Eye (tissue), 1 donor: ENCODE data around the gene FBXO38.

ENCODE experiments used
- DNase-seq: peaks from one replicate; pipeline ENCODE4 v3.0.0-alpha.2; 2015

The FBXO38 gene

DNA sequence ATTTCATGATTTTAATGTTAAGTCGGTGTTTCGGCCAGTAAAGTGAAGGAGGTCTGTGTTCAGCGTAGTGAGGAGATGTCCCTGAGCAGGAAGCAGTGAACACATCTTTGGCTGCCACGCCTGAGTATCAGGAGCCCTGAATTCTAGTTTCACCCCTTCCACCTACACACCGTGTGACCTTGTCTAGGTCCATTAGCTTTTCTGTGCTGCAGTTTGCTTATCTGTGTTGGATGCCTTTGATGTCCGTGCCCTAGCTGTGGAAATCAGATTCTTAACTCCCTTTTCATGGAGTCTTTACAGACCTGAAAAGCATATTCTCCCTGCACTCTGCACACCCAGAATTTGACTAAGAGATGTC lies 601 bp downstream of the FBXO38 start:
- no peak for DNase-seq

DNA sequence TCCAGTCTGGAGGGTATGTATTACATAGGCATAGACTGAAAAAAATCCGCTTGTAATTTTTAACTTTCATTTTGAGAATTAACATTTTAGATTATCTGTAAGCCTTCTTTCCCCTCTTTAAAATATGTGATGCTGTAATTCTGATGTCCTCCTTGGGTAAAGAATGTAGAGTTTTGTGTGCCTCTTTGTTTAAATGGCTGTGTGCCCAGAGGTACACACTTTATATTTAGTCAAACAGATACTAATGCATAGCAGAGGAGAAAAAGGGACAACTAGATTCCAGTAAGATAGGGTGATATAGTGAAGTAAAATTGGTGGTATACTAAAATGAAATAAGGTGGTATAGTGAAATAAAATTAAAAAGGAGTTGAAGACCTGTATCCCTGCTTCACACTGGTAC lies 1.3 kb downstream of the FBXO38 start:
- DNase-seq = no peak

DNA sequence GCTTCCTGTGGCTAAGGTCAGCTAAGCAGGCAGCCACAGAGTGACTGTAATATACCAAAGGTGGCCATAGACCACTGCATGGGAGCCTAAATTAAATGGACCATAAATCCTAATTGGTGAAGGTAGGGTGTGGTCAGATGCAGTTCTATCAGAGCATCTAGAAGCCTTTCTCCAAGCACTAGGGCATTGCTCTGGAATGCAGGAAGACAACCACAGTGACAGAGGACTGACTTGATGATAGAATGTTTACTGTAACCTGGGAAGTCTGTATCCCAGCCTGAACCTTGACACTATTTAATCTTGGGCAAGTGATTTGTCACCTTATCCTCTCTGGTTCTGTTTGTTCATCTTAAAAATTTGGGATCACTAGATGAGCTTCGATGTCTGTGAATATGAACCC lies 2.3 kb downstream of the FBXO38 start:
- no peak for DNase-seq

DNA sequence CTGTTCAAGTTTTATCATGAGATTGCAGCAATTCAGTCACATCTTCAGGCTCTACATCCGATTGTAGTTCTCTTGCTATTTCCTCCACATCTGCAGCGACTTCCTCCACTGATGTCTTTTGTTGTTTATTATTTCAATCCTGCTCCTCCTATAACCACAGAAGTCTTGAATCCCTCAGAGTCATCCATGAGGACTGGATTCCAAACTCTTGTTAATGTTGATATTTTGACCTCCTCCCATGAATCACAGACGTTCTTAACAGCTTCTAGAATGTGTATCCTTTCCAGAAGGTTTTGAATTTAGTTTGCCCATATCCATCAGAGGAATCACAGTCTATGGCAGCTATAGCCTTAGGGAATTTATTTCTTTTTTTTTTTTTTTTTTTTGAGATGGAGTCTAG lies 3.6 kb downstream of the FBXO38 start:
- no peak for DNase-seq

GRCh38 chr5:148388696-148389095 lies 4.9 kb downstream of the FBXO38 start:
- no peak for DNase-seq

- DNase-seq = no peak
Measured at GRCh38 chr5:148390914-148391313, 7.2 kb downstream of the FBXO38 start.

DNA sequence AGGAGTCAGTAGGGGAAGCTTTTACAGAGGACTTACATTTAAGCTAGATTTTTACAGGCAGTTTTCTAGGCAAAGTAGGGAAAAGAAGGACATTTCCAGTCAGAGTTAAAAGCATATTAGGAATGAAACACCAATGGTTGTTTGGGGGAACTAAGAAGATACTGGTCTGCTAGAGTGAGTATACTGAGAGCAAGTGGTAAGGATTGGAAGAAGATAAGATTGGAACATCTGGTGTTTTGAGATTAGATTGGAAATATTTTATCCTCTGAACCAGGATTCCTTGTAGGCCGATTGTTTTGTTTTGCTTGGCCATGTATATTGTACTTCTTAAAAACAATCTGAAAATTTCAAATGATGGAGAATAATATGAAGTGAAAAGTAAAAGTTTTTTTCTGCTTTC lies 7.7 kb downstream of the FBXO38 start:
- no peak for DNase-seq

- DNase-seq = no peak
Measured at GRCh38 chr5:148393390-148393741, 9.6 kb downstream of the FBXO38 start.

GRCh38 chr5:148394587-148395019 lies 10.8 kb downstream of the FBXO38 start:
- no peak for DNase-seq

DNA sequence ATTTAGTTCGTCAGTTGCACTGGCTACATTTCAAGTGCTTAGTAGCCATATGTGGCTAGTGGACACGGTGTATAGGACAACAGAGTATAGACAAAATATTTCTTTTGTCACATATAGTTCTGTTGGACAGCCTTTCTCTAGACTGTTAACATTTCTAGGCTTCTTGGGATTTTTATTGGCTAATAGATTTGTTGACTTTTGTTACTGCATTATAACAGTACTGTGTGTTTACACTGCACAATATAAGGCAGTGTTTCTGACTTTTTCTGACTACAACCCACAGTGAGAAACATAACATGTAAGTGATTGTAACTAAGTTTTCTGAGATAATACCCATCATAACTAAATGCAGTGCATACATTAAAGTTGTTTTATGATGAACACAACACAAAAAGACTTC lies 11.3 kb downstream of the FBXO38 start:
- no peak for DNase-seq

GRCh38 chr5:148397968-148398595 lies 14.3 kb downstream of the FBXO38 start:
- DNase-seq = no peak

DNA sequence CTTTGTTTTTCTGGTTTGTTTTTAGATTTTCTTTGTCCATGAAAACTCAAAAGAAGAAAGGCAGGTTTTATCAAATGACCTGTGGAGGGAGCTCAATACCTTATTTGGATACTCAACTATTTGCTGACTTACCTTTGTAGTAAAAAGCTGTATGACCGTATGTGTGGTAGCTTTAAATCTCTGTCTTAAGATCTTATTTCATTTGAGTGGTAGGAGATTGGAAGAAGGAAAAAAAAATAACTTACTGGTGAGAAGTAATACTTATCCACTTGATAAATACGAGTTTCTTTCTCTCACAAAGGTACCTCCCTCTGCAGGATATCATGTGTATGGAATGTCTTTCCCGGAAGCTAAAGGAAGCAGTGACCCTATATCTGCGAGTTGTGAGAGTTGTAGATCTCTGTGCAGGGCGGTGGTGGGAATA lies 15.0 kb downstream of the FBXO38 start:
- DNase-seq = no peak

GRCh38 chr5:148401604-148402003 lies 17.8 kb downstream of the FBXO38 start:
- DNase-seq = no peak

DNA sequence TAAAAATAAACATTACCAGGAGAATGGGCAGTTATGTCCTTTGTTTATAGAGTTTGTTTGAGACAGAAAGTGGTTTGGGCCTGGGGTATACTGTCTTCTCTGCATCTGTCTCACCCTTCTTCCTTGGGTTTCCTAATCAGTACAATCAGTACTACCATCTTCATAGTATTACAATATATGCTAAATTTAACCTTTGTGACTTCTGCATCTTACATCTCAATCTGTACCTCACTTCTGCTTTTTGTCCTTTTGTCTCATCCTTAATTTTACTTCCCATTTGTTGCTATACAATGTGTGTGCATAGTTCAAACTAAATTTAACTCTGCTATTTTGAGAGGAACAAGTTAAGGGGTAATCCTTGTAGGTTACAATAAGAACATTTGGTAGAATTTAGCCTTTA lies 19.6 kb downstream of the FBXO38 start:
- no peak for DNase-seq

DNA sequence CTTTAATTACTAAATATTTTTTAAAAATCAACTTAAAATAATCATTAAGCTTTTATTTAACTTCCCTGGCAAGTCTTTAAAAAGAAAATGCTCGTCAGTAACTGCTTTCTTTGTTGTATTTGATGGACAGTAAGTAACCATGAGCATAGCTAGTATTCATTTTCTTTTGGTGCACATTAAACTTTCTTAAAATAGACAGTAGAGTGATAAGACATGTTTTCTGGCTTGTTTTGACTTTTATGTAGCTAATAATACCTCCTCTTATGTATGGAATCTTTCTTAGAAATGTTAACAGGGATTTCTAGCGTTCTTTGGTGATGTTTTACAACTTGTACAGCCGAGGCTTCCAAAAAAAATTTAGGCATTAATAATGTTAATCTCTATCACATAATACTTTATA lies 22.6 kb downstream of the FBXO38 start:
- no peak for DNase-seq

- DNase-seq = no peak
Measured at GRCh38 chr5:148408092-148408491, 24.3 kb downstream of the FBXO38 start.

- no peak for DNase-seq
Measured at GRCh38 chr5:148412124-148412523, 28.4 kb downstream of the FBXO38 start.

GRCh38 chr5:148414833-148415232 lies 31.1 kb downstream of the FBXO38 start:
- no peak for DNase-seq

- DNase-seq = no peak
Measured at GRCh38 chr5:148416416-148416815, 32.7 kb downstream of the FBXO38 start.

DNA sequence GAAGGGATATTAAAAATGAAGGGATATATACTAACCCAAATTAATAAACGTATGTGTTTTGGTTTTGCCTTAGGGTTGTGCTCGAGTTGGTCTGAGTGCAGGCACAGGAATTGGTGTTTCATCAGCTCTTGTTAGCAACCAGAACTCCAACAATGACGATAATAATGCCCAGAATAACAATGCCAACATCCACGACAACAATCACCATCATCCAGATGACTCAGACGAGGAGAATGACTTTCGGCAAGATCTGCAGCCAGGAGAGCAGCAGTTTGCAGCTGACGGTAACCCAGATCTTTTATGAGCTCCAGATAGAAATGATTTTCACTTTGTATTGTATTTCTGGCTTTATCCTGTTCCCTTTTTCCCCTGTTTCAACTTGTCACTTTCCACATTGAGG lies 33.2 kb downstream of the FBXO38 start:
- no peak for DNase-seq

DNA sequence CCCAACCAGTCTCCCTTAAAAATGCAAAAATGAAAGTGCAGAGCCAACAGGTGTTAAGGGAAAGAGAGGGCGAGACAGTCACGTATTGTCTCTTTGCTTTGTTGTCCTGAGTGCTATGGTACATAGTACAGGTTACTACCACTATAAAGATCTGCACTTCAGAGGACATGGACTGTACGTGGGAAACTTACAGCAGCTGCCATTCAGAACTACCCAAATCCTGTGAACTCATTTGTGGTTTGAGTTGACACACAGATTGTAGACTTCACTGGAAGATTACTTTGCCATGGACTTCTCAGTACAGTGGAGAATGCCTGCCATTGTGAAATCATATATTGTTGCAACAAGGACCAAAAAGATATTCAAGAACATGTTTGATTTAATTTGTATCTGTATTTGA lies 34.8 kb downstream of the FBXO38 start:
- DNase-seq = no peak

DNA sequence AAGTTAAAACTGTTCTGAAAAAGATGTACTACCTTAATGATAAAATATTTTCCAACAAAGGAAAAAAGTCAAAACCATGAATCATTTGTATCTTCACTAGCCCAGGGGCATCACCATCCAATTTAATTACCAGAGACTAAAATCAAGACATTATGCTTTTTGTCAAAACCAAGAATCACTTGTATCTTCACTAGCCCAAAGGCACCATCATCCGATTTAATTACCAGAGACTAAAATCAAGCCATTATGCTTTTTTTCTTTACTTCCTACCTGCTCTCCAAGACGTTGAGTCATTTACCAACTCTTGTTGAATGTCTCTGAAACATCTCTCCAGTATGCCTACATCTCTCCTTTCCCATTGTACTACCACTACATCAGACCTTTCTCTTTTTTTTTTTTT lies 37.9 kb downstream of the FBXO38 start:
- no peak for DNase-seq

GRCh38 chr5:148425808-148426207 lies 42.0 kb downstream of the FBXO38 start:
- no peak for DNase-seq

DNA sequence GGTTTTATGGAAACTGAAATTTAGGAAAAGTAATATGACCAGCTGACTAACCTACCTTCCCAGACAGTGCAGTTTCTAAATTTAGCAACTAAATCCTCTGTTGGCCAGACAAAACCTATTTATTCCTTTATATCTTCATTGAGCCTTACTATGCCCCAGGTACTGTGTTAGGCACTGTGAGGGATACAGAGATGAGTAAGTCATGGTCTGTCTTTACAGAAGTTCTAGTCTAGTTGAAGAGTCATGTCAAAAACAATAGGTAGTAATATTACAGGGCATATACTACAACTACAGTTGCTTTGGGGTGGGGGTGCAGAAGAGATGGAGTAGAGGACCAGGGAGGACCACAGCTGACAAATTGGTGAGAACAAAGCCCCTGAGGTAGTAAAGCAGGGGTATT lies 42.8 kb downstream of the FBXO38 start:
- no peak for DNase-seq

DNA sequence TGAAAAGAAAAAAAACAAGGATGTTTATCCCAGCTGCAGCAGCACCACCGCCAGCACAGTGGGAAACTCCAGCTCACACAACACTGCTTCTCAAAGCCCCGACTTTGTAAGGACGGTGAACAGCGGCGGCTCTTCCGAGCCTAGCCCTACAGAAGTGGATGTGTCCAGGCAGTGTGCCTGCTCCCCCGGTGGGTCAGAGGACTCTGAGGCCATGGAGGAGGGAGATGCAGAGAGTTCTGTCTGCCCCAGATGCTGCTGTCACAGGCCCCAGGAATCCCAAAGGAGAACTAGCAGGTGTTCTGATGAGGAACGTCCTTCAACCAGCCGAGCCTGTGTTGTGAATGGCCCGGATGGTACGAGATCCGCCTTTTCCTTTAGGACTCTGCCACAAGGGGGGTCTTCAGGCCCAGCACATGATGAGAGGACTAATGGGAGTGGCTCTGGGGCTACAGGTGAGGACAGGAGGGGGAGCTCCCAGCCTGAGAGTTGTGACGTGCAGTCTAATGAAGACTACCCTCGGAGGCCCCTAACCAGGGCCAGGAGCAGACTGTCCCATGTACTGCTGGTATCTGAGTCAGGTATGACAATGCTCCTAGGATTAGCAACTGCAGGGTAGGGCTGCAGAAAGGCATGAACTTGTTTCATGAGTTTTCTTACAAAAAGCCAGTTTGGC lies 43.7 kb downstream of the FBXO38 start:
- DNase-seq = no peak
